Vagina (tissue), 2 donors: ENCODE measurements around the gene TNNI2.

Experiments used
- POLR2A ChIP-seq, 2 donors: fragments of 450-650 bp; IDR thresholded peaks; one replicate each; pipeline ENCODE4 v1.6.1; 2017; ENCODE audit warnings: antibody characterized with exemption in 2 of 2, mild to moderate bottlenecking in 2 of 2, moderate library complexity in 2 of 2
- POLR2AphosphoS5 ChIP-seq, 2 donors: sonication (generic); formaldehyde crosslinking; IDR thresholded peaks; one replicate each; pipeline ENCODE4 v1.9.0; 2017; ENCODE audit warnings: antibody characterized with exemption in 2 of 2, mild to moderate bottlenecking in 2 of 2, low read depth in 1 of 2; ENCODE audit not compliant: insufficient read depth in 1 of 2
- TF ChIP-seq, protein P1 (sequence below), 3 experiments: fragments of 450-650 bp in 2 of 3; fragments of 200-600 bp in 1 of 3; sonication (generic) in 1 of 3; IDR thresholded peaks; one replicate each; pipeline ENCODE4 v1.5.1; 2017 to 2019; ENCODE audit warnings: antibody characterized with exemption in 3 of 3, mild to moderate bottlenecking in 2 of 3, moderate library complexity in 2 of 3

- TF ChIP-seq, protein P1, sequence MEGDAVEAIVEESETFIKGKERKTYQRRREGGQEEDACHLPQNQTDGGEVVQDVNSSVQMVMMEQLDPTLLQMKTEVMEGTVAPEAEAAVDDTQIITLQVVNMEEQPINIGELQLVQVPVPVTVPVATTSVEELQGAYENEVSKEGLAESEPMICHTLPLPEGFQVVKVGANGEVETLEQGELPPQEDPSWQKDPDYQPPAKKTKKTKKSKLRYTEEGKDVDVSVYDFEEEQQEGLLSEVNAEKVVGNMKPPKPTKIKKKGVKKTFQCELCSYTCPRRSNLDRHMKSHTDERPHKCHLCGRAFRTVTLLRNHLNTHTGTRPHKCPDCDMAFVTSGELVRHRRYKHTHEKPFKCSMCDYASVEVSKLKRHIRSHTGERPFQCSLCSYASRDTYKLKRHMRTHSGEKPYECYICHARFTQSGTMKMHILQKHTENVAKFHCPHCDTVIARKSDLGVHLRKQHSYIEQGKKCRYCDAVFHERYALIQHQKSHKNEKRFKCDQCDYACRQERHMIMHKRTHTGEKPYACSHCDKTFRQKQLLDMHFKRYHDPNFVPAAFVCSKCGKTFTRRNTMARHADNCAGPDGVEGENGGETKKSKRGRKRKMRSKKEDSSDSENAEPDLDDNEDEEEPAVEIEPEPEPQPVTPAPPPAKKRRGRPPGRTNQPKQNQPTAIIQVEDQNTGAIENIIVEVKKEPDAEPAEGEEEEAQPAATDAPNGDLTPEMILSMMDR (IDR thresholded peaks at IDR 0.05) = no peak
- no peak for TF ChIP-seq POLR2A (IDR thresholded peaks at IDR 0.05)
- TF ChIP-seq POLR2AphosphoS5 (IDR thresholded peaks at IDR 0.05; ENCODE audit: insufficient read depth in 1 of 2, low read depth in 1 of 2) = no peak
These were observed 4.3 kb downstream of the TNNI2 start for GRCh38 chr11:1843098-1843473.
